GM21447 (cell line): ENCODE measurements around the gene PARD3B.

ENCODE experiments used
- ATAC-seq: cut with Tn5 transposase; IDR thresholded peaks from one replicate; pipeline ENCODE4 v1.9.1; 2021; ENCODE audit not compliant: unreplicated experiment

Gene PARD3B

GRCh38 chr2:204933735-204934374, 388.6 kb downstream of the PARD3B start:
- ATAC-seq = no peak

- ATAC-seq = no peak
These were observed 399.7 kb downstream of the PARD3B start for GRCh38 chr2:204944927-204945326.

DNA sequence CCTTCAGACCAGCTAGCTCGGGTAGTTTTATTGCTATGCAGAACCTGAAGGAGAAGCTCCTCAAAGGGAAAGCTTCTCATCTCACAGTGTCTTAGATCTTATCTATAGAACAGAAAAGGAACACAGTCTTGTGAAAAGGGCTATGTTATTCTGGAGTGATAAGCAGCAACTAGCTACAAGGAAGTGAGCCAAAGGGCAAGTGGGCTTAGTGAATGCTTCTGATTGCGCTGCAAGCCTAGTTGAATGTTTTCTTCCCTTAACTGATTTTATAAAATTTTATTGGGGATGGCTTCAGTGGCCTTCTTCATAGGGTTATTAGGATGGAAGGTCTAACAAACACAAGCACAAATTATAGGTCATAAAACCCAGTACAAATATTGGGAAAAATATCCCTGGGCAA, 400.1 kb downstream of the PARD3B start:
- no peak for ATAC-seq

DNA sequence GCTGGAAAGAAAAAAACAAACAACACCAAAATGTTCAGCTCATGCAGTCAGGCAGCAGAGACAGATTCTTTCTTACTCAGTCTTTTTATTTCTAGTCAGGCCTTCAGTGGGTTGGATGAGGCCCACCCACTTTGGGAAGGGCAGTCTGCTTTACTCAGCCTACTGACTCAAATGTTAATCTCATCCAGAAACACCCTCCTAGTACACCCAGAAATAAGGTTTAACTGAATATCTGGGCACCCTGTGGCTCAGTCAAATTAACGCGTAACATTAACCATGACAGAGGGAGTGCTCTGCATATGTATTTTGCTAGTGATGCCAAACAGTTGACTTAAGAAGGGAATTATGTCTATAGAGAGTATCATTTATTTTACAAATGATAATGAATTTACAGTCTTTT, 401.6 kb downstream of the PARD3B start:
- no peak for ATAC-seq

DNA sequence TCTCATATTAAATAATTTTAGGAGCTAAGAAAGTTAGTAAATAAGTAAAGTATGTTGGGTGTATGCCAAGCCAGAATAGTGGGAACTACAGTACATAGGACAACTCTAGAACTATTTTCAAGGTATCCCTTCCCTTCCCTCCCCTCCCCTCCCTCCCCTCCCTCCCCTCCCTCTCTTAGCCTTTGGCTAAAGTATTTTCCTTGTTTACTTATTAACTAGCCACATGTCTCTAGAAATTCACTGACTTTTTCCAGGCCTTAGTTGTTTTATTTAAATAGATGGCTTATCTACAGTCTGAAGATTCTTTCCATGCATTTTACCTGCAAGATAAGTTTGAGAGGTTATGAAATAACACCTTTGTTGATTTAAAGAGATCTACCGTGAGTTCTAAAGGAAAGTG, 402.1 kb downstream of the PARD3B start:
- ATAC-seq = no peak

DNA sequence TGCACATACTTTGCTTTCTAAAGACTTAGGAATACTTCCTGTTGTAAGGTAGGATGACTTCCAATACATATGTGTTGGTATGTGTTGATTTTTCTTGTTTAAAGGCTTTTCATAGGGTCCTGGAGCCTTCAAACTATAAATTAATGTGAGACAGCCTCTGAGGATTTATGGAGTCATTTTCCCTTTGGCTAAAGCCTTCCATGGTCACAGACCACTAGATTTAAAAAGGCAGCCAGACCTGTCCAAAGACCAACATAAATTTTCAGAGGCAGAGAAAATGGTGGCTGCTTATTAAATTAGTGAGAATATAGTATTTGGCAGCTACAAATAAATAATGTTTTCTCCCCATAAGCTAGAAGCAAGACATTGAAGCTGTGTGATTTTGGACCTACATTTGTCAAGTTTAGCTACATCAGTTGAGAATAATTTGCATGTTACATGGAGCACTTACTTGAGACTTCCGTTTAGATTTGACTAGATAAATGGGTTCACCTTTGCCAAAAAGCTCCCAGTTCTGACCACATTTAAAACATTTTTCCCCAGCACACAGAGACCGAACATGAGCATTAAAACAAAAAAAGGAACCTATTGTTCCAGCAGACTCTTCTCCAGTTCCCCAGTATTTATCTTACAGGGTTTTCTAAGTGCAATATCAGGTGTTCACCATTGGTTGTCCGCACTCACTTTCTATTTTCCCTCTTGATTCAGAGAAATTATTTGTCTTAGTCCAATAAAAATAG, 402.9 kb downstream of the PARD3B start:
- ATAC-seq = no peak

DNA sequence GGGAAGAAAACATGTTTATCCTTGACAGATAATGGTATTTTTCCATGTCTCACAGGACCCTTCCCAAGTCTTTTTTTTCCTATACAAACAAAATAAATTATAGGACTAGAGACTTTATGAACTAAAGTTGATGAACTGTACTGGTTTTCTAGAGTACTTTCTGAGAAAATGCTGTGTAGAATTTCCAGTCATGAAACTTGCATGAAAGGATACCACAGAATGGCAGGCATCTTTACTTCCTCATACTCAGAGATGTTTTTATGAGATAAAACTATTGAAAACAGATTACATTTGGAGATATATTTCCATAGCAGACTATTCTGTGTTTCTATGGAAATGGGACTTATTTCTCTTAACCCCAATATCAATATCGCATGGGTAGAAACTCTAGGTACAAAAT, 403.5 kb downstream of the PARD3B start:
- ATAC-seq = no peak

DNA sequence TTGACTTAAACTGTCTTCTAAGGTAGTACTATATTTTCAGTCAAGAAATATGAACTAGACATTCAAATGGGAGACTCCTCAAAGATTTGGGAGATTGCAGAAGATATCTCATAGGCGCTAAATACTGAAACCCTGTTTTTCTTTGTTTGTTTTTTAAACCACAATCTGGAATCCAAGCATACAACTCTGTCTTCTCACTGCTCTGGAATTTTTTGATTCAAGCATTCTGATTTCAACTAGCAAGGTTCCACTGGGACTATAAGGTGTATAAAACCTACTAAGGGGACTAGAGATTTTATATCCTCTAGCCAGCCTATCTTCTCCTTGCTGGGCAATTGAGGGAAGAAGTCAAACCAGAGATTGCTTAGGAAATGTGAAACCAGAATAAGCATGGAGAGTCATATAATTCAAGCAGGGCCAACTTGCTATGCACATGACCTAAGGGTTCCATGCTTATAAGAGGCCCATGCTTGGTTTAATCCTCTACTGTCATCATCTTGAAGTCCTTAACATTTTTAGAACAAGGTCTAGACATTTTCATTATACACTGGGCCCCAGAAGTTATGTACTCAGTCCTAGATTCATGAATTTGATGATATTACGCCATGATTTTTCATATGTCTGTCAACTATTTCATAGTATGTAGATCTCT, 405.5 kb downstream of the PARD3B start:
- no peak for ATAC-seq

GRCh38 chr2:204958371-204958770, 413.1 kb downstream of the PARD3B start:
- ATAC-seq = no peak

- ATAC-seq = no peak
These were observed 419.1 kb downstream of the PARD3B start for GRCh38 chr2:204964414-204964813.

DNA sequence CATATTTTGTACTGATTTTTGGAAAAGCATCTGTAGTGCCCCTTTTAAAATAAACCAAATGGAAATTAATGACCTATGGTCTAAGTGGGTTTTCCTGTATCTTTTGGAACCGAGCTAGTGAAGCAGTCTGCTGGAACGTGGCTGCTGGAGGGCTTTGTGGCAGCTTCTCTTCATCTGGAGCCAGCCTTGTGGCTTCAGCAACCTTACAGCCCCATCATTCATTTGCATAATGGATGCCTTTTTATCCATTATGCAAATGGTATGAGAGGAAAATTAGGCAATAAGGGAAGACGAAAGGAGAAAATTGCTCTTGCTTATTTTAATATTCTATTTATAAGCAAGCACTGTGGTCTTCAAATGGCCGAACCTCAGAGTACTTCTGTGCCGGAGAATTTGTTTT, 421.0 kb downstream of the PARD3B start:
- ATAC-seq = no peak

DNA sequence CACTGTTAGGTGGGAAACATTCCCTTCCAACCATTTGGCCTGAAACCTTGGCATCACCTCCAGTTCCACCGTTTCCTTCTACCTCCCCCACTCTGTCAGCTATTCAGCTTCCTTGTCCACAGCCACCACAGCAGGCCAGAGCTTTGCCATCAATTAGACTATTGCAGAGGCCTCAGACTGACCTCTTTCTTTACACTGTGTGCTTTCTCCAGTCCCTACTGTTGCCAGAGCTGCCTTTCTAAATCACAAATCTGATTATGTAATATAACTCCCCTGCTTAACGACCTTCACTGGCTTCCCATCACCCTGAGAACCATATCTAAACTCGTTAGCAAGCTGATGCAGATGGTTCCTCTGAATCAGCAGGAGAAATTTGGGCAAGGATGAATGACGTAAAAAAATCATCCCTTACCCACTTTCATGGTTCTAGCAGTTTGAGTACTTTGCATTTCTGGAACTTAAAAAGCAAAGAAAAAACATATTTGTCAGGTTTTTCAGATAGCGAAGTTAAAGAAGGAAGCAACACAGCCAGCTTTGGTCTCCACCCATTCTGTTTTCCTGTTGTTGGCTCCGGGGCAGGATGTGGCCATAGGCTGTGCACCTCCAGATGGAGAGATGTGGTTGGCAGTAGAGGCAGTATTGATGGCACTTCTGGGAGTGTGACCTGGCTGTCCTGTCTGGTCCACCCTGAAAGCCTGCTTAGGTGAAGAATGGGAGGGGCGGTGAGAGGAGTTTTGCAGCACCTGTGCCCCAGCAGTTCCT, 422.1 kb downstream of the PARD3B start:
- no peak for ATAC-seq

DNA sequence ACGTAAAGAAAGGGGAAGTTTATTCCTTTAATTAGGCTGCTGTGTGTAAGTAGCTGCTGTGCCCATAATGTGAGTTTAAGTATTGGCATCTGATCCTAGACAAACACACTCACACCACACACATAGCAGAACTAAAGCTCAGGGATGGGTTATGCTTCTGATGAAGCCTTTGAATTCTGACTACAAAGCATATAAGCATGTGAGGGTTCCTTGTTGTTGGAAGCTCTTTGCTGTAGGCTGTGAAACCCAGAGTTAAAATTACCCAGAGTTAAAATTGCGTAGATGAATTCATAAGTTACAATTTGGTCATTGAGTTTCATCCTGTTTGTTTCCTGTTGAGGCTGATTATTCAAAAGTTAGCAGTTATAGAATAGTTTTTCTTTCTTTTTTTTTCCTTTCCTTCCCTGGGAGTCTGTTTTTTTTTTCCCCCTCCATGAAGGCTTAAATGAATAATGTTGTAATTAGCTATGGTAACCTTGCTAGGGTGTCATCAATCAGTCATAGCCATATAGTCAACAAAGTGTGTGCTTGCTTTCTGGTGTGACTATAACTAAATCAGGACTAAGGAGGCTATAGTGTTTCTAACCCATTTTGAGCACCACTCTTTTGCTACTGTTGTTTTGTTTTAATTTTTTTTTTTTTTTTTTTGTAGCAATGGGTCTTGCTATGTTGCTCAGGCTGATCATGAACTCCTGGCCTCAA, 426.1 kb downstream of the PARD3B start:
- no peak for ATAC-seq

GRCh38 chr2:204972161-204972560, 426.9 kb downstream of the PARD3B start:
- no peak for ATAC-seq

DNA sequence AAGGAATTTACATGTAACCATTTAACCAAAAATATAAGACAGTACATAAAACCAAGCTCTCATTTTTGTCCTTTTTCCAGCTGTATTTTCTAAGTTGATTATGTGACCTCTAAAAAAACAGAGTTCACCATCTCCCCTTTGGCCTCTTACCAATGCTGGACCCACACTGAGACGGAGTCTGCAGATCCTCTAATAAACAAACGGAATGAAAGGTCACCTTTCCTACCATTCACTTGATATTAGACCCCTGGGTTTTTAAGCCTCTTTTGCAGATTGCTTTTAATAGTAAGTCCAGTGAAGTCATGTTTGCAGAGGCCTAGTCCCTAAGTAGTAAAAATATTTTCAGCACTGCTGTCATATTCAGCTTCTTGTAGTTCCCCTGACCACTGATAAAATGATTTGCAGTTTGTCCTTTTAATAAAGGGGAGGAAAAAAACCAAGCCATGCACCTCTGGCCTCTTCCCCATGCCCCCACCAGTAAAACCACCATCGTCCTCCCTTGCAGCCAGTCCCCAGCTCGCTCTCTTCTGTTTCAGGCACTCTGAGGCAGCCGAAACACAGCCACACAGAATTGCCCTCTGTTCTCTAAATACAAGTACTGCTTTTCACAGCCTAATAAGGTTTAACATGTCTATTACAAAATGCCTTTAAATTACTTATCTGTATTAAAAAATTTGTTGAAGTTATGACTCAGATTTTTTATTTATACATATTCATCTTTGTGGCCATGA, 427.5 kb downstream of the PARD3B start:
- no peak for ATAC-seq

- no peak for ATAC-seq
These were observed 428.3 kb downstream of the PARD3B start for GRCh38 chr2:204973616-204974015.

- no peak for ATAC-seq
These were observed 429.2 kb downstream of the PARD3B start for GRCh38 chr2:204974487-204974886.

DNA sequence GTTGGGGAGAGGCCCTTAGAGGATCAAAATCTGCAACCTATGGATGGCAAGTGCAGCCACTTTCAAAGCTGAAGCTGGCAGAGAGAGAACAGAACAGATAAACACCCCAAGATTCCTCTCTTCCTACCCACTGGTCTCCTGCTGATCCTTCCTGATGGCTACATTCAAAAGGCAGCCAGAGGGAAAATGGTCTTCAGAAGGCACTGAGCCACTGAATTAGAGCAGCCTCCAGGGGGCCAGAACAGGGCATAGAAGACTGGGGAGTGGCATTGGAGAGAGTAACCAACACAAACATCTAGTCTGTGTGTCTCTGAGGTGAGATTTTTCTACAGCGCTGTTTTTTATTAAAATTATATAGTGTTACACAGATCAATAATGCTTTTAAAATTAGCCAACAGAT, 432.6 kb downstream of the PARD3B start:
- ATAC-seq = no peak

- ATAC-seq = no peak
These were observed 437.0 kb downstream of the PARD3B start for GRCh38 chr2:204982303-204982702.

- ATAC-seq = no peak
These were observed 439.2 kb downstream of the PARD3B start for GRCh38 chr2:204984518-204984917.
